Measurements from ENCODE around the gene PTPRA. TPM values are rescaled to one million over a fixed set of nuclear protein-coding genes. Genes with fewer than 3 reads are reported as not detected.
"Not testable (repeated sequence)": the region's sequence is repeated elsewhere in the genome, so short reads cannot be mapped to it uniquely, and the experiment has no call there.

PTPRA gene, protein sequence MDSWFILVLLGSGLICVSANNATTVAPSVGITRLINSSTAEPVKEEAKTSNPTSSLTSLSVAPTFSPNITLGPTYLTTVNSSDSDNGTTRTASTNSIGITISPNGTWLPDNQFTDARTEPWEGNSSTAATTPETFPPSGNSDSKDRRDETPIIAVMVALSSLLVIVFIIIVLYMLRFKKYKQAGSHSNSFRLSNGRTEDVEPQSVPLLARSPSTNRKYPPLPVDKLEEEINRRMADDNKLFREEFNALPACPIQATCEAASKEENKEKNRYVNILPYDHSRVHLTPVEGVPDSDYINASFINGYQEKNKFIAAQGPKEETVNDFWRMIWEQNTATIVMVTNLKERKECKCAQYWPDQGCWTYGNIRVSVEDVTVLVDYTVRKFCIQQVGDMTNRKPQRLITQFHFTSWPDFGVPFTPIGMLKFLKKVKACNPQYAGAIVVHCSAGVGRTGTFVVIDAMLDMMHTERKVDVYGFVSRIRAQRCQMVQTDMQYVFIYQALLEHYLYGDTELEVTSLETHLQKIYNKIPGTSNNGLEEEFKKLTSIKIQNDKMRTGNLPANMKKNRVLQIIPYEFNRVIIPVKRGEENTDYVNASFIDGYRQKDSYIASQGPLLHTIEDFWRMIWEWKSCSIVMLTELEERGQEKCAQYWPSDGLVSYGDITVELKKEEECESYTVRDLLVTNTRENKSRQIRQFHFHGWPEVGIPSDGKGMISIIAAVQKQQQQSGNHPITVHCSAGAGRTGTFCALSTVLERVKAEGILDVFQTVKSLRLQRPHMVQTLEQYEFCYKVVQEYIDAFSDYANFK
- 86.4 TPM for polyA plus RNA-seq (2013, experiment 1 of 2)
- polyA plus RNA-seq (2013, experiment 2 of 2), result 82.4 TPM

DNA sequence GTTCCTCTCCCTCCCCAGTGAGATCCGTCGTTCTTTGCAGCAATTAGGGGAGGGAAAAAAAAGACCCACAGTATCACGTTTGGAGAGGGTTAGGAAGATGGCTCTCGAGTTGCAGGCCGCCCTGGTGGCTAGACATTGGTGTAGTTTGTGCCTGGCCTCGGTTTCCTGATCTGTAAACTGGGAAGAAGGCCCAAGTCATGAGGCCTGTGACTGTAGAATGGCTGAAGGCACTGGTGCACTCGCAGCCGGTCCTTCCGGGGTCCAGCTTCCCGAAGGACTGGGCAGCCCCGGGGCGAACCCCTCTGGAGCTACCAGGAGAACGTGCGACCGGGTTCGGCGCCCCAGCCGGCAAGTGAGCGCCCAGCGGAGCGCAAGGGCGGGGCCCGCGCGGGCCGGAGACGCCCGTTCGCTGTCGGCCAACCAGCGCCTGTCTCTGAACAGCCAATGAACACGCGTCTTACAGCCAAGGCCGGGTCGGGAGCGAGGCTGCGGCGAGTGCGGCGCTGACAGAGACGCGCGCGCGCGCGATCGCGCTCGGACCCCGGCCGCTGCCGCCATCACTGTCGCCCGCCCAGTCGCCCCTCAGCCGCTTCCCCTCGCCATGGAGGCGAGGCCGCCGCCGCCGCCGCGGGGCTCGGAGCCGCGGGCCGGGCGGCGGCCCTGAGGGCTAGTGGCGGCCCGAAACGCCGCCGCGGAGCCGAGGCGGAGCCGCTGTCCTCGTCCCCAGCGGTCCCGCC, at the start of gene PTPRA:
Gene PTPRA, plus strand, starts transcription at position 472 of the 737 bp plus-strand sequence. CDS start 90,797 bp downstream, outside the sequence.
- no peaks in the 10 kb centered on the region for H3K9me3 ChIP-seq (ENCODE audit: control insufficient read depth, low read length)
- whole genome bisulfite sequencing, 2 experiments (ENCODE audit: insufficient coverage in 2 of 2), result 0% methylated on average over 72 to 77 of the region's 83 CpGs
- H3K4me3 ChIP-seq (ENCODE audit: extremely low read depth, insufficient read depth, low read length, poor library complexity, severe bottlenecking), result peak within 1 kb of the TSS; percentile 81
- peaks cover 13% of the 10 kb centered on the region for H3K4me1 ChIP-seq (ENCODE audit: control insufficient read depth, insufficient read depth, low read length, poor library complexity, severe bottlenecking)
- H3K27ac ChIP-seq (ENCODE audit: low read depth, low read length, severe bottlenecking), result peak within 1 kb of the TSS; percentile 66
- H3K36me3 ChIP-seq (ENCODE audit: control insufficient read depth, insufficient read depth, low read length), result peaks cover 16% of the 10 kb centered on the region

DNA sequence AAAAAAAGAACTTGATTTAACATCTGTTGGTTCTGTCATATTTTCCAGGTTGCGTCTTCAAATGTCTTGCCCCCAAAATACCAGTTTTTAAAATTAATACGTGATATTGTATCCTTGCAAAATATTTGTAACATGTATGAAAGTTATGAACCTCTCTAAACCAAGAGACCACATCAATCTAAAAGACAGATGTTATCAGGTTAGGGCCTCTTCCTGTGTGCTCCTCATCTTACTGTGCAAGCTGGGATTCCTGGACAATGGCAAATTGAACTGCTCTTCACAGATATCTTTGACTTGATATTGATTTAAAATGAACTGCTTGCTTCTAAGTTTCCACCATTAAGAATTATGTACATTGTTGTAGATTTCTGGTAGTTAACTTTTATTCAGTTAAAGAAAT, 47.5 kb upstream of the PTPRA start:
- no peaks in the 10 kb centered on the region for H3K36me3 ChIP-seq (ENCODE audit: control insufficient read depth, insufficient read depth, low read length)
- H3K4me3 ChIP-seq (ENCODE audit: extremely low read depth, insufficient read depth, low read length, poor library complexity, severe bottlenecking), result no peak overlapping the region
- peaks cover 3% of the 10 kb centered on the region for H3K4me1 ChIP-seq (ENCODE audit: control insufficient read depth, insufficient read depth, low read length, poor library complexity, severe bottlenecking)
- WGBS, 2 experiments (ENCODE audit: insufficient coverage in 2 of 2), result no CpG with 5 or more reads among the region's 2 CpGs
- no peak overlapping the region for H3K27ac ChIP-seq (ENCODE audit: low read depth, low read length, severe bottlenecking)
- no peaks in the 10 kb centered on the region for H3K9me3 ChIP-seq (ENCODE audit: control insufficient read depth, low read length)

DNA sequence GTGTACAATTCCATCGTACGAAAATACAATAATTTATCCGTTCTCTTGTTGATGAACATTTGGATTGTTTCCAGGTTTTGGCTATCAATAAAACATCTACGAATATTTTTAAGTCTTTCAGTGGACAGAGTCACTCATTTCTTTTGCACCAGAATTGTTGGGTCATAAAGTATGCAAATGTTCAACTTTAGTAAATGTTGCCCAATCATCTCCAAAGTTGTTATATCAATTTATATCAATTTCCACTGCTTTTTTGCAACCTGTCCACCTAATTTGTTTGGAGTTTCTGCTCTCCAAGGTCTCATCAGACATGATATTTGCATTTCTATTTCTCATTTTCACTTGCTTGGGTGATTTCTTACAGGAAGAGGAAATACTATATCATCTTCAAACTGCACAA, 46.6 kb upstream of the PTPRA start:
- H3K4me3 ChIP-seq (ENCODE audit: extremely low read depth, insufficient read depth, low read length, poor library complexity, severe bottlenecking), result no peak overlapping the region
- no peak overlapping the region for H3K27ac ChIP-seq (ENCODE audit: low read depth, low read length, severe bottlenecking)
- H3K4me1 ChIP-seq (ENCODE audit: control insufficient read depth, insufficient read depth, low read length, poor library complexity, severe bottlenecking), result peaks cover 3% of the 10 kb centered on the region
- 60 to 93% methylated on average over 1 to 4 of the region's 4 CpGs for WGBS, 2 experiments (ENCODE audit: insufficient coverage in 2 of 2)
- H3K9me3 ChIP-seq (ENCODE audit: control insufficient read depth, low read length), result no peaks in the 10 kb centered on the region
- no peaks in the 10 kb centered on the region for H3K36me3 ChIP-seq (ENCODE audit: control insufficient read depth, insufficient read depth, low read length)

DNA sequence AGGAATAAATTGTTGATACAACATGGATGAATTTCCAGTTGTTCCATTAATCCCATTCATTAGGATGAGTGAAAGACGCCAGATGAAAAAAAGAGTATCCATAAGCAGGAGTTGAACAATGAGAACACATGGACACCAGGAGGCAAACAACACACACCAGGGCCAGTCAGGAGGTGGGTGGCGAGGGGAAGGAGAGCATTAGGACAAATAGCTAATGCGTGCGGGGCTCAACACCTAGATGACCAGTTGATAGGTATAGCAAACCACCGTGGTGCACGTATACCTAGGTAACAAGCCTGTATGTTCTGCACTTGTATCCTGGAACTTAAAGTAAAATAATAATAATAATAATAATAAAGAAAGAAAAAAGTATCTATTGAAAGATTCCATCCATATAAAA, 43.9 kb upstream of the PTPRA start:
- Histone ChIP-seq H3K36me3 (ENCODE audit: control insufficient read depth, insufficient read depth, low read length) (peaks cover under 1% of the 10 kb centered on the region), H3K4me3 (ENCODE audit: extremely low read depth, insufficient read depth, low read length, poor library complexity, severe bottlenecking) (no peak overlapping the region)
- 81 to 88% methylated on average over 3 to 5 of the region's 6 CpGs for WGBS, 2 experiments (ENCODE audit: insufficient coverage in 2 of 2)

DNA sequence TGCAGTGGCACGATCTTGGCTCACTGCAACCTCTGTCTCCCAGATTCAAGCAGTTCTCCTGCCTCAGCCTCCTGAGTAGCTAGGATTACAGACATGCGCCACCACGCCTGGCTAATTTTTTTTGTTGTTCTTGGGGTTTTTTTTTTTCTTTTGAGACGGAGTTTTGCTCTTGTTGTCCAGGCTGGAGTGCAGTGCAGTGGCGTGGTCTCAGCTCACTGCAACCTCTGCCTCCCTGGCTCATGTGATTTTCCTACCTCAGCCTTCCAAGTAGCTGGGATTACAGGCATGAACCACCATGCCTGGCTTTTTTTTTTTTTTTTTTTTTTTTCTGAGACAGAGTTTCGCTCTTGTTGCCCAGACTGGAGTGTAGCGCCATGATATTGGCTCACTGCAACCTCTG, 42.1 kb upstream of the PTPRA start:
- not testable (repeated sequence) for H3K4me3 ChIP-seq (ENCODE audit: extremely low read depth, insufficient read depth, low read length, poor library complexity, severe bottlenecking); H3K9me3 ChIP-seq (ENCODE audit: control insufficient read depth, low read length); H3K4me1 ChIP-seq (ENCODE audit: control insufficient read depth, insufficient read depth, low read length, poor library complexity, severe bottlenecking); H3K36me3 ChIP-seq (ENCODE audit: control insufficient read depth, insufficient read depth, low read length); H3K27ac ChIP-seq (ENCODE audit: low read depth, low read length, severe bottlenecking)
- 95 to 100% methylated on average over 1 to 2 of the region's 7 CpGs for WGBS, 2 experiments (ENCODE audit: insufficient coverage in 2 of 2)

More for the DNA sequence above, 43.9 kb upstream of the PTPRA start:
- Histone ChIP-seq H3K9me3 (ENCODE audit: control insufficient read depth, low read length) (no peaks in the 10 kb centered on the region), H3K4me1 (ENCODE audit: control insufficient read depth, insufficient read depth, low read length, poor library complexity, severe bottlenecking) (no peaks in the 10 kb centered on the region), H3K27ac (ENCODE audit: low read depth, low read length, severe bottlenecking) (no peak overlapping the region)

DNA sequence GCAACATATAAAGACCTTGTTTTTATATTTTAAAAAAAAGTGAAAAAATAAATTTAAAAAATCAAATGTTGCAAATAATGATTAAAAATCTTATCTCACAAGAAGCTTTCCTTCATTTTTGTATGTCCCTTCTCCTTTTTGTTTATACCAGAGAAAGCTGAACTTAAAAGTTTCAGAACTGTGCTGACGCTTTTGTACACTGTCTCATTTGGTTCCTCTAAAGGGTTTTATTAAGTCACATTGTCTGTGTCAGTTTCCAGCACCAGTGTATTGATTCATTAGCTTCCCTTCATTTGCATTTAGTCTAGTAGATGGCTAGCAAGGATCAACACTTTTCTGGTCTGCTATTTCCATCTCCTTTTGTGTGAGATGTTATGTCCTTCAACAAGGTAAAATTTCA, 39.5 kb upstream of the PTPRA start:
- Histone ChIP-seq H3K36me3 (ENCODE audit: control insufficient read depth, insufficient read depth, low read length) (peaks cover 18% of the 10 kb centered on the region), H3K4me1 (ENCODE audit: control insufficient read depth, insufficient read depth, low read length, poor library complexity, severe bottlenecking) (no peaks in the 10 kb centered on the region), H3K9me3 (ENCODE audit: control insufficient read depth, low read length) (no peaks in the 10 kb centered on the region), H3K27ac (ENCODE audit: low read depth, low read length, severe bottlenecking) (no peak overlapping the region), H3K4me3 (ENCODE audit: extremely low read depth, insufficient read depth, low read length, poor library complexity, severe bottlenecking) (no peak overlapping the region)
- 100% methylated on average over 1 of the region's 1 CpG; no CpG with 5 or more reads in 1 of the 2 experiments for WGBS, 2 experiments (ENCODE audit: insufficient coverage in 2 of 2)

DNA sequence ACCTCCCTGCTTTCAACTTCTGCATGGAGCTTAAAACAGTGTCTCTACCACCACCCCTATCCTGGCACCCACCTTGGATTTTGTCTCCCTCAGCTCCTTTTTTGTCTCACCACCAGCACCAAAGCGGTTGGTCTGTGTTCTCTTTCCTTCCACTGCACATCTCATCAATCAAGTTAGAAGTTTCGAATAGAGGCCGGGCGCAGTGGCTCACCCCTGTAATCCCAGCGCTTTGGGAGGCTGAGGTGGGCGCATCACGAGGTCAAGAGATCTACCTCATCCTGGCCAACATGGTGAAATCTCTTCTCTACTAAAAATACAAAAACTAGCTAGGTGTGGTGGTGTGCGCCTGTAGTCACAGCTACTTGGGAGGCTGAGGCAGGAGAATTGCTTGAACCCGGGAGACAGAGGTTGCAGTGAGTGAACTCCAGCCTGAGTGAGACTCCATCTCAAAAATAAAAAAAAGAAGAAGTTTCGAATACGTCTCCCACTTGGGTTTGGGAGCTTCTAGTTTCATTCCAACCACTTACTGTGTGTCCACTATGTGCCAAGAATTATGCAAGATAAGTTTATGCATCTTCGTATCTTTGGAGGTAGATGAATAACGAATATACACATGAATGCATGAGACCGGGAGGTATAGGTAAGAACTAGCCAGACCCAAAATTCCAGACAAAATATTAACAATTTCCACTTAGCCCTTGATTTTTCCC, 38.7 kb upstream of the PTPRA start:
- H3K4me3 ChIP-seq (ENCODE audit: extremely low read depth, insufficient read depth, low read length, poor library complexity, severe bottlenecking), result no peak overlapping the region
- peaks cover 23% of the 10 kb centered on the region for H3K36me3 ChIP-seq (ENCODE audit: control insufficient read depth, insufficient read depth, low read length)
- no peaks in the 10 kb centered on the region for H3K9me3 ChIP-seq (ENCODE audit: control insufficient read depth, low read length)
- 82 to 91% methylated on average over 6 to 9 of the region's 14 CpGs for WGBS, 2 experiments (ENCODE audit: insufficient coverage in 2 of 2)
- no peaks in the 10 kb centered on the region for H3K4me1 ChIP-seq (ENCODE audit: control insufficient read depth, insufficient read depth, low read length, poor library complexity, severe bottlenecking)
- no peak overlapping the region for H3K27ac ChIP-seq (ENCODE audit: low read depth, low read length, severe bottlenecking)

DNA sequence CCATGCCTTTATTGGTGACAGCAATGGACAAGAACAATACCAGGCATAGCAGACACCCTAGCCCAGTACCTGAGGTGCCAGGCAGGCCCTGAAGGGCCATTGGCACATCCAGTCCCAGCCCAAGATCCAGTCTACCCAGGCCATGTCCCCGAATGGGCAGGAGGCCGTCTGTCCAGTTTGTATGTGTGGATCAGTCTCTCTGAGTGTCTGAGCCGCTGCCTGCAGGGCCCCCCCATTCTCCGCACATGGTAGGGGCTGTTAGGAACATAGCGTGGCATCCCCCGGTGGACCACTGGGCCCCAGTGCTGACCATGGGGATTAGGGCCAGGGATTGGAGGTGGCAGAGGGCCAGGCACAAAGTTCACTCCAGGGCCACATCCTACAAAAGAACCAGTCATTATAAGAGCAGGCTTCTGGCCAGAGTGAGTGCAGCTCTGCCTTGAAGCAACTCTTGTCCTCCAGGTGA, 37.9 kb upstream of the PTPRA start:
- no peak overlapping the region for H3K27ac ChIP-seq (ENCODE audit: low read depth, low read length, severe bottlenecking)
- no peaks in the 10 kb centered on the region for H3K9me3 ChIP-seq (ENCODE audit: control insufficient read depth, low read length)
- H3K36me3 ChIP-seq (ENCODE audit: control insufficient read depth, insufficient read depth, low read length), result peaks cover 23% of the 10 kb centered on the region
- no peaks in the 10 kb centered on the region for H3K4me1 ChIP-seq (ENCODE audit: control insufficient read depth, insufficient read depth, low read length, poor library complexity, severe bottlenecking)
- no peak overlapping the region for H3K4me3 ChIP-seq (ENCODE audit: extremely low read depth, insufficient read depth, low read length, poor library complexity, severe bottlenecking)
- 86 to 96% methylated on average over 5 to 6 of the region's 6 CpGs for WGBS, 2 experiments (ENCODE audit: insufficient coverage in 2 of 2)

DNA sequence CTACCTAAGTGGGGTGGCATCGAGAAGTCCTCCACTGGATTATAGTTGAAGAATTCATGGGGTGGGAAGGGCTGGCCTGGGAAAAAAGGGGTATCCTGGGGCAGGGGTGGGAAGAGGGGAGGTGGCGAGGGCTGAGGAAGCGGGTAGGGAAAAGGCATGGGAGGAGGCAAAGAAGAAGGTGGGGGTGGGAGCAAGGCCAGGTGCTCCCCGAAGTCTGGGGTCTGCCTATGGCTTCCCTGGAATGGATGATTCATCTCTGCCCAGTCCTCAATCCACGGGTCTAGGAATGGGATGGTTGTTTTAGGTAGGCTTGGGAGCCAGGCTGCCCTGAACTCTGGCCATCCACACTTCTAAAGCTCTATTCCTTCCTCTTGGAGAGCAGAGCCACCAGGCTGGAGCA, 37.2 kb upstream of the PTPRA start:
- no peaks in the 10 kb centered on the region for H3K9me3 ChIP-seq (ENCODE audit: control insufficient read depth, low read length)
- H3K4me1 ChIP-seq (ENCODE audit: control insufficient read depth, insufficient read depth, low read length, poor library complexity, severe bottlenecking), result no peaks in the 10 kb centered on the region
- WGBS, 2 experiments (ENCODE audit: insufficient coverage in 2 of 2), result 86 to 91% methylated on average over 3 to 4 of the region's 5 CpGs
- H3K4me3 ChIP-seq (ENCODE audit: extremely low read depth, insufficient read depth, low read length, poor library complexity, severe bottlenecking), result no peak overlapping the region
- no peak overlapping the region for H3K27ac ChIP-seq (ENCODE audit: low read depth, low read length, severe bottlenecking)
- H3K36me3 ChIP-seq (ENCODE audit: control insufficient read depth, insufficient read depth, low read length), result peaks cover 23% of the 10 kb centered on the region

Measured in mesodermal cell (in vitro differentiated cells).